ENCODE measurements around the gene TBC1D21. TPM values are rescaled to one million over a fixed set of nuclear protein-coding genes. Genes with fewer than 3 reads are reported as not detected.
A peak's percentile ranks its signal among the peaks of the same experiment; 100 is the strongest.

Gene TBC1D21
- total RNA-seq: not detected
- polyA plus RNA-seq: not detected
- long read RNA-seq, donor 1: 0 reads
- long read RNA-seq, donor 2: 0 reads
- long read RNA-seq, donor 3: 0 reads
- long read RNA-seq, donor 4: 0 reads

GRCh38 chr15:73873456-73873855 lies at the start of gene TBC1D21:
TBC1D21 (plus strand) TSS chr15:73873564; CDS start chr15:73873710, 146 bp downstream.
- WGBS: 67% methylated on average over 5 of the region's 5 CpGs
- ATAC-seq: no peak
- H3K27me3 ChIP-seq (ENCODE audit: control insufficient read depth, insufficient read depth): no peaks in the 10 kb centered on the region
- no peak within 1 kb of the TSS for H3K27ac ChIP-seq (ENCODE audit: low read length)
- H3K4me3 ChIP-seq (ENCODE audit: low read length): no peak within 1 kb of the TSS
- no peaks in the 10 kb centered on the region for H3K9me3 ChIP-seq (ENCODE audit: control insufficient read depth, low read length)
- no peak for DNase-seq
- H3K4me1 ChIP-seq (ENCODE audit: control insufficient read depth, insufficient read depth, low read length): peaks cover 11% of the 10 kb centered on the region
- intact Hi-C loops (cut with DNase I): loop anchor here in 1 of 4 donors (5.0 kb wide), 1 partner anchor 34 kb away; no protein-coding TSS in a partner anchor

GRCh38 chr15:73826711-73827251 lies 46.6 kb upstream of the TBC1D21 start:
- 70% methylated on average over 3 of the region's 3 CpGs for WGBS

GRCh38 chr15:73829523-73829922 lies 43.8 kb upstream of the TBC1D21 start:
- 60% methylated on average over 2 of the region's 2 CpGs for WGBS
- H3K4me3 ChIP-seq (ENCODE audit: low read length): no peak overlapping the region
- no peaks in the 10 kb centered on the region for H3K27me3 ChIP-seq (ENCODE audit: control insufficient read depth, insufficient read depth)
- DNase-seq: no peak
- intact Hi-C loops (cut with DNase I): no loop called here
- H3K9me3 ChIP-seq (ENCODE audit: control insufficient read depth, low read length): no peaks in the 10 kb centered on the region
- no peak for ATAC-seq
- no peak overlapping the region for H3K27ac ChIP-seq (ENCODE audit: low read length)
- no peaks in the 10 kb centered on the region for H3K4me1 ChIP-seq (ENCODE audit: control insufficient read depth, insufficient read depth, low read length)

More at GRCh38 chr15:73826711-73827251, 46.6 kb upstream of the TBC1D21 start:
- H3K9me3 ChIP-seq (ENCODE audit: control insufficient read depth, low read length): no peaks in the 10 kb centered on the region
- H3K27ac ChIP-seq (ENCODE audit: low read length): no peak overlapping the region
- intact Hi-C loops (cut with DNase I): no loop called here
- no peak overlapping the region for H3K4me3 ChIP-seq (ENCODE audit: low read length)
- no peaks in the 10 kb centered on the region for H3K27me3 ChIP-seq (ENCODE audit: control insufficient read depth, insufficient read depth)
- no peaks in the 10 kb centered on the region for H3K4me1 ChIP-seq (ENCODE audit: control insufficient read depth, insufficient read depth, low read length)
- ATAC-seq (no peak), DNase-seq (no peak)

- intact Hi-C loops (cut with DNase I): no loop called here
- no peaks in the 10 kb centered on the region for H3K9me3 ChIP-seq (ENCODE audit: control insufficient read depth, low read length)
- H3K4me1 ChIP-seq (ENCODE audit: control insufficient read depth, insufficient read depth, low read length): no peaks in the 10 kb centered on the region
- ATAC-seq: no peak
- H3K4me3 ChIP-seq (ENCODE audit: low read length): no peak overlapping the region
- no peak overlapping the region for H3K27ac ChIP-seq (ENCODE audit: low read length)
- no peaks in the 10 kb centered on the region for H3K27me3 ChIP-seq (ENCODE audit: control insufficient read depth, insufficient read depth)
- 28% methylated on average over 1 of the region's 1 CpG for WGBS
- no peak for DNase-seq
Measured at GRCh38 chr15:73832657-73833056, 40.7 kb upstream of the TBC1D21 start.

- 80% methylated on average over 3 of the region's 3 CpGs for WGBS
- ATAC-seq (no peak), DNase-seq (no peak)
- no peaks in the 10 kb centered on the region for H3K27me3 ChIP-seq (ENCODE audit: control insufficient read depth, insufficient read depth)
- no peak overlapping the region for H3K4me3 ChIP-seq (ENCODE audit: low read length)
- peaks cover 3% of the 10 kb centered on the region for H3K4me1 ChIP-seq (ENCODE audit: control insufficient read depth, insufficient read depth, low read length)
- no peak overlapping the region for H3K27ac ChIP-seq (ENCODE audit: low read length)
- intact Hi-C loops (cut with DNase I): no loop called here
- H3K9me3 ChIP-seq (ENCODE audit: control insufficient read depth, low read length): no peaks in the 10 kb centered on the region
Measured at GRCh38 chr15:73836845-73837244, 36.5 kb upstream of the TBC1D21 start.

GRCh38 chr15:73838831-73839426 lies 34.4 kb upstream of the TBC1D21 start:
- no peaks in the 10 kb centered on the region for H3K27me3 ChIP-seq (ENCODE audit: control insufficient read depth, insufficient read depth)
- ATAC-seq: peak; percentile 89 to 93

GRCh38 chr15:73839699-73840377 lies 33.5 kb upstream of the TBC1D21 start:
- intact Hi-C loops (cut with DNase I): no loop called here
- Histone ChIP-seq H3K4me1 (ENCODE audit: control insufficient read depth, insufficient read depth, low read length) (peaks cover 3% of the 10 kb centered on the region), H3K27me3 (ENCODE audit: control insufficient read depth, insufficient read depth) (no peaks in the 10 kb centered on the region), H3K4me3 (ENCODE audit: low read length) (no peak overlapping the region), H3K9me3 (ENCODE audit: control insufficient read depth, low read length) (no peaks in the 10 kb centered on the region), H3K27ac (ENCODE audit: low read length) (no peak overlapping the region)
- no peak for ATAC-seq
- DNase-seq: no peak
- WGBS: 84% methylated on average over 8 of the region's 8 CpGs

More at GRCh38 chr15:73838831-73839426, 34.4 kb upstream of the TBC1D21 start:
- Histone ChIP-seq H3K9me3 (ENCODE audit: control insufficient read depth, low read length) (no peaks in the 10 kb centered on the region), H3K4me3 (ENCODE audit: low read length) (no peak overlapping the region), H3K27ac (ENCODE audit: low read length) (no peak overlapping the region), H3K4me1 (ENCODE audit: control insufficient read depth, insufficient read depth, low read length) (peaks cover 3% of the 10 kb centered on the region)
- 23% methylated on average over 12 of the region's 12 CpGs for WGBS
- intact Hi-C loops (cut with DNase I): no loop called here
- peak; percentile 80 to 92 (median 90) for DNase-seq

GRCh38 chr15:73840771-73841170 lies 32.6 kb upstream of the TBC1D21 start:
- H3K27ac ChIP-seq (ENCODE audit: low read length): no peak overlapping the region
- DNase-seq (no peak), ATAC-seq (no peak)
- H3K4me3 ChIP-seq (ENCODE audit: low read length): no peak overlapping the region
- 85% methylated on average over 8 of the region's 8 CpGs for WGBS
- peaks cover 3% of the 10 kb centered on the region for H3K4me1 ChIP-seq (ENCODE audit: control insufficient read depth, insufficient read depth, low read length)
- no peaks in the 10 kb centered on the region for H3K9me3 ChIP-seq (ENCODE audit: control insufficient read depth, low read length)
- intact Hi-C loops (cut with DNase I): no loop called here
- H3K27me3 ChIP-seq (ENCODE audit: control insufficient read depth, insufficient read depth): no peaks in the 10 kb centered on the region

GRCh38 chr15:73841756-73842725 lies 31.3 kb upstream of the TBC1D21 start:
- H3K9me3 ChIP-seq (ENCODE audit: control insufficient read depth, low read length): no peaks in the 10 kb centered on the region
- no peak overlapping the region for H3K4me3 ChIP-seq (ENCODE audit: low read length)
- H3K27ac ChIP-seq (ENCODE audit: low read length): no peak overlapping the region
- intact Hi-C loops (cut with DNase I): no loop called here
- H3K4me1 ChIP-seq (ENCODE audit: control insufficient read depth, insufficient read depth, low read length): peaks cover 3% of the 10 kb centered on the region
- ATAC-seq: no peak
- no peak for DNase-seq
- 61% methylated on average over 17 of the region's 17 CpGs for WGBS
- no peaks in the 10 kb centered on the region for H3K27me3 ChIP-seq (ENCODE audit: control insufficient read depth, insufficient read depth)

- H3K9me3 ChIP-seq (ENCODE audit: control insufficient read depth, low read length): no peaks in the 10 kb centered on the region
- intact Hi-C loops (cut with DNase I): no loop called here
- DNase-seq (no peak), ATAC-seq (no peak)
- H3K4me3 ChIP-seq (ENCODE audit: low read length): no peak overlapping the region
- WGBS: 93% methylated on average over 1 of the region's 1 CpG
- peaks cover 3% of the 10 kb centered on the region for H3K4me1 ChIP-seq (ENCODE audit: control insufficient read depth, insufficient read depth, low read length)
- no peak overlapping the region for H3K27ac ChIP-seq (ENCODE audit: low read length)
- H3K27me3 ChIP-seq (ENCODE audit: control insufficient read depth, insufficient read depth): no peaks in the 10 kb centered on the region
Measured at GRCh38 chr15:73843787-73844186, 29.6 kb upstream of the TBC1D21 start.
